ENCODE results near the gene APOA4. TPM values are rescaled to one million over a fixed set of nuclear protein-coding genes. Genes with fewer than 3 reads are reported as not detected.

APOA4 gene
- total RNA-seq, 1 experiment from 2014 or later: not detected

- intact Hi-C loops (cut with micrococcal nuclease): loop anchor here (1.0 kb wide), 1 partner anchor 318 kb away; no protein-coding TSS in a partner anchor
- Histone ChIP-seq H3K4me1 (ENCODE audit: control insufficient read depth in 1 of 2, insufficient read depth in 2 of 2, low read length in 2 of 2) (peaks cover 12 to 29% of the 10 kb centered on the region in 2 experiments), H3K79me2 (ENCODE audit: insufficient read depth, low read length) (peaks cover 19% of the 10 kb centered on the region), H3K9ac (ENCODE audit: low read length) (peak within 1 kb of the TSS; percentile 94), H3K27ac (ENCODE audit: low read depth, low read length) (peak within 1 kb of the TSS; percentile 43; the same call in 1 of the 2 replicates), H4K20me1 (ENCODE audit: insufficient read depth) (no peaks in the 10 kb centered on the region), H3K36me3 (ENCODE audit: control insufficient read depth in 1 of 2, insufficient read depth in 2 of 2, low read length in 2 of 2) (peaks cover 30 to 33% of the 10 kb centered on the region in 2 experiments; a peak in 3 of 4 replicates), H3K4me2 (ENCODE audit: low read length) (peak within 1 kb of the TSS; percentile 94), H2AFZ (ENCODE audit: low read depth, low read length, poor library complexity, severe bottlenecking) (no peak within 1 kb of the TSS), H3K4me3 (replicated peaks in 1 of 2; ENCODE audit: low read depth in 1 of 2, low read length in 2 of 2) (peak within 1 kb of the TSS; percentile 93 to 94), H3K9me2 (ENCODE audit: insufficient read depth) (no peaks in the 10 kb centered on the region), H3K27me3 (ENCODE audit: insufficient read depth, low read length) (no peaks in the 10 kb centered on the region), H3K9me3 (ENCODE audit: control insufficient read depth in 1 of 2, insufficient read depth in 1 of 2, low read depth in 1 of 2, low read length in 2 of 2) (no peaks in the 10 kb centered on the region)
- ChIA-PET CTCF (interaction anchor here (0.6 to 1.8 kb wide), 7 partner anchors 9 to 318 kb away, joined by 3 to 9 read pairs (median 3); no protein-coding TSS in a partner anchor), RAD21 (ENCODE audit: low non-redundant PET in 1 of 2, low total read pairs in 2 of 2, uncharacterized antibody in 2 of 2, unreplicated experiment in 2 of 2) (interaction anchor here in 1 of 2 experiments (0.6 kb wide), 1 partner anchor 12 kb away, joined by 4 read pairs; no protein-coding TSS in a partner anchor), POLR2A (interaction anchor here (1.3 kb wide), 1 partner anchor 19 kb away, joined by 3 read pairs; no protein-coding TSS in a partner anchor)
- TF ChIP-seq POLR2AphosphoS5 (IDR thresholded peaks at IDR 0.05; ENCODE audit: low read depth, low read length) (peak; percentile 97), YY1 (IDR thresholded peaks at IDR 0.05; ENCODE audit: extremely low read depth, insufficient replicate concordance, low read depth, low read length) (peak; percentile 76), POLR2A (IDR thresholded peaks at IDR 0.05; ENCODE audit: borderline replicate concordance, extremely low read depth, insufficient read depth, insufficient read length) (no peak), ZBTB33 (IDR thresholded peaks at IDR 0.05; ENCODE audit: extremely low read depth, insufficient replicate concordance, low read length) (peak; percentile 50), MAX (IDR thresholded peaks at IDR 0.05) (peak; percentile 84), ATF3 (IDR thresholded peaks at IDR 0.05) (no peak), ZFX (IDR thresholded peaks at IDR 0.05) (peak; percentile 11; the same call in 1 of the 2 replicates), CBX3 (IDR thresholded peaks at IDR 0.05; ENCODE audit: low read depth) (no peak), SIN3A (IDR thresholded peaks at IDR 0.05; ENCODE audit: low read depth) (peak; percentile 78)
- BruUV-seq (replicated peaks): TSS peak; percentile 98
- peak; percentile 56 for DNase-seq (ENCODE audit: low read depth, low spot score)
- peak; percentile 80 for ATAC-seq
Observed at GRCh38 chr11:116787786-116788486, 35.2 kb downstream of the APOA4 start, which contains the start of gene ZPR1. Gene ZPR1, minus strand, starts transcription at chr11:116788023. Its CDS starts 33 bp downstream, at chr11:116787990.
